Colon (tissue), 2 donors: ENCODE results near the gene CREG2.

Experiments
- FAIRE-seq: peaks from 2 replicates; lab custom pipeline; 2012; peaks lifted over from hg19 to GRCh38; lab: Jason Lieb, UNC
- donor health status: control.
- donor health status: control.

CREG2 gene

DNA sequence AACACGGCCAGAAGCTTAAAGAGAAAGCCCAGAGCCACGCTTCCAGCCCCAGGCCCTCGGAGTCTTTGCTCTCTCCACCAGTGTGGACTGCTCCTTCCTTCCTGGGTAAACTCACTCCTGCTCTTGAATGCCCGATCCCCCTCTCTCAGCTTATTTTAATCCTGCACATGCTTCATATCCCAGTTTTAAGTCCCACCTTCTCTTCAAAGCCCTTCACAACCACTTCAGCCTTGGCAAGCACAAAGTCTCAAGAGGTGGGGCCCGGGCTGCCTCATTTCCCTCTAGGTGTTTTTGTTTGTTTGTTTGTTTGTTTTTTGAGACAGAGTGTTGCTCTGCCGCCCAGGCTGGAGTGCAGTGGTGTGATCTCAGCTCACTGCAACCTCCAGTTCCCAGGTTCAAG is 21.6 kb upstream of the CREG2 start:
- FAIRE-seq = no peak

DNA sequence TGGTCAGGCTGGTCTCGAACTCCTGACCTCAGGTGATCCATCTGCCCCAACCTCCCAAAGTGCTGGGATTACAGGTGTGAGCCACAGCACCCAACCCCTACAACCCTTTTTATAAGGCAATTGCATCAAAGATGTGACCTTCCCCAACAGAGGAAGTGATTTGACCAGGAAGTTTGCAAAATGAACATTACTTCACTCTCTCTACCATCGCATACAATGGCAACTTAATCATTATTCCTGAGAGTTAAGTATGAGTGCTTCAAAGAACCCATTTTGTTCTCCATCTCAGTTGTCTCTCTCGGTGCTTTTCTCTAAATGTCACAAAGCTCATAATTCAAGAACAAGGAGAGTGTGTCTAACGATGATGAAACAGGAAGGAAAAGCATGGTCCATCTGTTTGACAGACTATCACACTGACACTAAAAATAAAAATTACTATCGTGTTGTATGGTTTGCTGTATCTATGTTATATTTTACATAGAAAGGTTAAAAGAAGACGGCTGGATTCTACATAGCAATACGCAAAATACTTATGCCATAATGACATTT is 18.1 kb upstream of the CREG2 start:
- no peak for FAIRE-seq

DNA sequence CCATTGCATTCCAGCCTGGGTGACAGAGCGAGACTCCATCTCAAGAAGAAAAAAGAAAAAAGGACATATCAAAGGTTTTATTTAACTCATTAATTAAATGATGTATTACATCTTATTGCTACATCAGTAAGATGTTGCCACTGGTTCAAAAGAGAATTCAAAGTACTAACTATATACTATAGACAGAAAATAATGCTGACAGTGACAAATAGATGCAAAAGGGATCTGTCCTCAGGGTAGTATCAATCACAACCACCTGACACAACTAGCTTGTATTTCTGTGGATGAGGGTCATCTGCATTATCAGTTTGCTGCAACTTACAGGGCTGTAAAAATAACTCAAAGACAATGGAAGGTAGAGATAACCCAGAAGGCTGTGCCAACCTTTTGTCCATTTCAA is 16.4 kb upstream of the CREG2 start:
- FAIRE-seq = no peak

DNA sequence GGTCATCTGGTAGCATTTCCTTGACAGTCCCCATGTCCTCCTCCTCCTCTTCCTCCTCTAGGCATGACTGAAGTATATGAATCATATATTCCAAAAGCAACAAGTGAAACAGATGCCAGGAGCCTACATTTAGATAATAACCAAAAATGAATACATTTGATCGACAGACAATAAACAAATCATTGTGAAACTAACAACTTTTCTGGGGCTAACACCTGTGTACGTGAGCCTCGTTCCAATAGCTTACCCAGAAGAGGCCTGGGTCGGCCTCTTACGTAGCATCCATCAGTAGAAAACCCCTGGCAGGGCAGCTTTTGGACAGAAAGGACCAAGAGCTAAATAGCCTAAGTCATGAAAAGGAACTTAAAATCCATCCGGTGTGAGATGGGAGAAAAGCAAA is 15.3 kb upstream of the CREG2 start:
- FAIRE-seq = no peak

DNA sequence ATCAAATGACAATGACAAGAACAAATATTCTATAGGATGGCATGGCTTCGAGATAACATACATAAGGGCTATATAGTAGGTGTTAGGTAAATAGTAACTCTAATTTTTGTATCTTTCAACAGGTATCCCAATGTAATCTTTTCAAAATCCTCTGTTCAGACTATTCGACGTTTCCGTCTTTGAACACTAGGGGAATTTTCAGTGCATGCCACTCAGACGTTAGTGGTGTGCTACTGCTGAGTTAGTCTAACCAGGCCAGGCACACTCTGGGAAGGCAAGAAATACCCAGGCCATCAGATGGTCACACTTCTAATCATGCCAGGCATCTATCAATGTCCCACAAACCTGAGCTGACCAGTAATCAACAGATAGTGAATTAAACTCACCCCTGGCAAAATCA is 14.6 kb upstream of the CREG2 start:
- FAIRE-seq = no peak

DNA sequence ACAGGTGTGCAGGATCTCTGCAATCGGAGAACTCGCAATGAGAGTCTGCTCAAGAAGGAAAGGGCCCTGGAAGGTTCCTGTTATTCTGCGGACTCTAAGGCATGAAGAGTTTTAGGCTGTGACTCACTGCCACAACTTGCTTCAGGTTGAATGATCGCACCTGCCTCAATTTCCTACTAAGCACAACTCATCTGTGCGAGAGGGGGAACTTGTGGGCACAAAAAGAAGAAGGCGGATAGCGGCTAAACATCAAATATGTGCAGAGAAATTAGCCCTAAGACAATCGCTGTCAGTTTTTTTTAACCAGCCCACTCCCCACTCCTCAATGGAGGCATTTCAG is 14.0 kb upstream of the CREG2 start:
- no peak for FAIRE-seq

DNA sequence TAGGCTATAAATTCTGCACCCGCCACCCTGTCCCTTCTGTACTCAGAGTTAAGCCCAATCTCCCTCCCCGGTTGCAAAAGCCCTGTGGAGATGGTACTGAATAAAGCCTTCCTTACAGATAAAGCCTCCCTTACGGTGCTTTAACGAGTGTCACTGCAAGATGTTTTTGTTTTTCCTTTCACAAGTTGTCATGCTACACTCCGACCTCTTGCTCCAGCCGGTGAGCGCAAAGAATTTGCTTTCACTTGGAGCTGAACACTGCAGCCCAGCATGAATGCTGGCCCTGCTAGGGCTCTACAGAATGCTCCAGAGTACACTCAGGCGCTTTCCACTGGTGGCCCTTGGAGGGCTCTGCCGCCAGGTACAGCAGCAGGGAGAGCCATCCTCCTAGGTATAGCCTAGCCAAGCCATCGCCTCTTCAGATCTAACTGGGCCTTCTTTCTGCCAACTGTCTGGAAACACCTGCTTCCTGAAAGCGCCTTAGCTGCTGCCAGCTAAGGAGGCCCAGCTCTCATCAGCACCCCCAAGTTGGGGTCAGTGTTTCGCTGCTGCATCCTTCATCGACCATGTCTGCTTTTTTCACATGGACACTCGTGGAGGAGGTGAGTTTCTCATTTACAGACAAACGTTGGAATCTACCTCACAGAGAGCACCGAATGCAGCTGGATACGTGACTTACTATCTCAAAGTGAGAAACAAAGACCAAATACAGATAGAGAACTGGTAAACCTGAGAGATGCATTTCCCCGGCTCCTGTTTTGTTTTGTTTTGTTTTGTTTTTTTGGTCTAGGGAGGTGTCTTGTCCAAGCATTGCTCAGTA is 13.4 kb upstream of the CREG2 start:
- no peak for FAIRE-seq

DNA sequence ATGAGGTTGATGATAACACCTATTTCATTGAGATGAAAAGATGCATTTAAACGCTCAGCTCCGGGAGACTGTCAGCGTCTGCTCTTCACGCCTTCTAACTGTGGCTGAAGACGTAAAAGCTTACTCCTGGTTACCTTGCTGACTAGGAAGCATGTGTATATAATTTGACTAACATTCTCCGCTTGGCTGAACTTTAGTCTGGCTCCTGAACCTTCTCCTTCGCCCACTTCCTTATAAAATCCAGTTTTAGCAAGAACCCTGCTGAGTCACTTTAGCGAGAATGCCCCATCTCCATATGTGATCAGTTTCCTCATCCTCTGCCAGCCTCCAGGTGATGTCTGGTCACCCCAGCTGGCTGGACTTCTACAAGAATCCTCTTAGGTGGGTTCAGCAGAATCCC is 12.7 kb upstream of the CREG2 start:
- FAIRE-seq = no peak

DNA sequence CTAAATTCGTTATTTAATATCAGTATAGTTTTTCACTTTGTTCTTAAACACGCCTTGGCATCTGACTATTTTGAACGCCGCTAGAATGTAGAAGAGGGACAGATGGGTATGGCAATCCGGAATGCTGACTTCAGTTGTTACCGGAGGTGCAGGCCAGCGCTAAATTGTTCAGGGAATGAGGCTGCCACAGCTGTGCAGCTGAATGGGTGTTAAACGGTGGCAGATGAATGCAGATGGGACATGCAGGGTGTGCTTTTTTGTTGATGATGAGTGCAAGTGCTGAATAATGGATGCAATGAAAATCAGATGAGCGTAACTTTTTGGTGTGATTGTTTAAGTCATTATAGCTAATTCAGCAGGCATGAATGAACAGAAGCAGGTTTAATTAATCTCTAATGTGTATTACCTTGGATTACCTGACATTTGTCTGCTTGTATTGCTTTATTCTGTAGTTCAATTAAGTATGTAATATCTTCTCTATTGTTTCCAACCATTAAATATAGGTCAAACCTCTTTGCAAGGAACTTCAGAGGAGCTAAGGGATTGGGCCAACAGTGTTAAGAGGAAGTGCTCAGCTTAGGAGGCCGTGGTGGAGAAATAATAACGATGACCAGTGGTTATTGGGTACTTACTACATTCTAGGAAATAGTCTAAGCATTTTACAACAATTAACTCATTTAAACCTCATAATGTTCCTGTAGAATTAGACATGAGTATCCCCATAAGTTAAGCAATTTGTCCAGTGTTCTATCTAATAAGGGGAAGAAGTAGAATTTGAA is 11.9 kb upstream of the CREG2 start:
- no peak for FAIRE-seq

DNA sequence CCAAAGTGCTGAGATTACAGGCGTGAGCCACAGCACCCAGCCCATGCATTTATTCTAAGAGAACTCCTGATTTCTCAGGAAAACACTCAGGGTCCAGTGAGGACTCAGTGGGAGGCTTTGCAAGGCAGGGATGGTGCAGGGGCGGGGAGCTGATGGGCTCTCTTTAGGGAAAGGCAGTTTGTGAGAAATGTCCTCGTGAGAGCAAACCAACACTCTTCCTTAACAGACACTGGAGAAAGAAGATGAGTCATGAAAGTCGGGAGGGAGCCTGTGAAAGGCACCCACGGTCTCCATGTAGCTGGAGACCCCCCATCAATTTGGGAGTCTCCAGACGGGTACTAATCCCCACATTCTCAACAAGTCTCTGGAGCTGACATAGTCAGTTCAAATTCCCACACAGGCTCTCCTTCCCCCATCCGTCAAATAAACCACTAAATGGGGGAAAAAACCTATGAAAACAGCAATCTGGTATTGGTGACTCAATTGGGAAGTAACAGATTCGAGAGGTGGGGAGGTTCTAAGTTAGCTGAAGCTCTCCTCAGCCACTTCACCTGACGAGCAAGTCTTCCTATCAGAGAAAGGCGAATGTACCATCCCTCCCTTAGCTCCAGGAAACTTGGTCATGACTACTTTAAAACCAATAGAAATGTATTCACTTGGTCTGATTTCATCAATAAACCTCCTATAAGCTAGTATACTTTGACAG is 11.0 kb upstream of the CREG2 start:
- no peak for FAIRE-seq

DNA sequence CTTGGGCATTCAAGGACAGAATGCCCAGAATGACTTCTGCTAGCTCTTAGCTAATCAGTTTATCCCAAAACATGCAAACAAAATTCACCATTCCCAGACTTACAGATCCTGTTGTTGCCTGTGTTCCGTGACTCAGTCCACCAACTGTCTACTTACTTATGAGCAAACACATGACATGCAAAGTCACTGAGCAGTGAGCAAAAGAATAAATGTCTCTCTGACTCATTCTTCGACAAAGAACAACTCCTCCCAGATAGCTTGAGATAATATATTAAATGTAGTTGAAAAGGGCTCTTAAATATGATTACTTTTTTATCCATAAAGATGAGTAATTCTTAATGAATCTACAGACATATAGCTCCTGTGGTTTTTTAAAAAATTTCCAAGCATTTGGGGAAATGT is 9.0 kb upstream of the CREG2 start:
- no peak for FAIRE-seq

DNA sequence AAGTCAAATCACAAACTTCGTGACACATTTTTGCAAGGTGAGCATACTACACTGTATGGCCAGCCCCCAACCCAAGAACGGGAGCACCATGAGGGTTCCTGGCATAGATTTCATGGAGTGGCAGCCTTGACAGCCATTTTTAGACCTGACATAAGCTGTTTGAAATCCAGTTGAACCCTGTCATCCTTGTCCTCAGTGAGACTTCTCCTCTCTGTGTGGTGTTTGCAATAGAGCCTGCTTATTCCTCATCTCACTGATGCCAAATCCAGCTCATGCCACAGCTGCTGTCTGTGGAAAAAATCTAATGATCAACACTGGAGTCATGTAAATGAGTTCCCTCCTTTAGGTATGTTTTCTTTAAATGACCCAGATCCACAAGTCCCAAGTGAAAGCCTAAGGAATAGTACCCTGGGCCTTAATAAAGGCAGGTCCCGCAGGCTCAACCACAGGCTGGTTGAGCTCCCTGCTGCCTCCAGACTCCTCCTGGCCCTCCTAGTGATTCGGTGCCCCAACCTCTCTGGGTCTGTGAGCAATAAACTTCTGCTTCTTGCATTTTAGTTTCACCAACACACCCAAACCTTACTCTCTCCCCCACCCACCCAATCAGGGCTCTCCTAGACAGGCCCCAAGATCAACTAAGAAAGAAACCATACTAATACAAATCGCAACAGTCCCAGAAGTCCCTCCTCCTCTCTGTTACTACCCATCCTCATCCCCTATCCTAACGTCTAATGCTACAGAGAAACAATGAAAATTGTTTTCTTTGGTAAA is 8.4 kb upstream of the CREG2 start:
- no peak for FAIRE-seq

DNA sequence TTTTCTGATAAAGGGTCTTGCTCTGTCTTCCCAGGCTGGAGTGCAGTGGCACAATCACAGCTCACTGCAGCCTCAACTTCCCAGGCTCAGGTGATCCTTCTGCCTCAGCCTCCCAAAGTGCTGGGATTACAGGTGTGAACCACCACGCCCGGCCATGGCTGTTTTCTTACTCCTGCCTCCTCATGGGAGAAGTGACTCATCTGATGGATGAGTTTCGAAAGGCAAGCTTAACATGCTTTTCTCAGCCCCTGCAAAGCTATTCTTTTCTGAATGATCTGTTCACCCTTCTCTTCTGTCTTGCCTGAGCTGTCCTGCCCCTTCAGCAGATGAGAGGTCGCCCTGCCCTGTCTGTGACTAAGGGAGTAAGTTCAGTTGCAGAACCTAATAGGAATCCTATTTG is 929 bp upstream of the CREG2 start:
- no peak for FAIRE-seq

DNA sequence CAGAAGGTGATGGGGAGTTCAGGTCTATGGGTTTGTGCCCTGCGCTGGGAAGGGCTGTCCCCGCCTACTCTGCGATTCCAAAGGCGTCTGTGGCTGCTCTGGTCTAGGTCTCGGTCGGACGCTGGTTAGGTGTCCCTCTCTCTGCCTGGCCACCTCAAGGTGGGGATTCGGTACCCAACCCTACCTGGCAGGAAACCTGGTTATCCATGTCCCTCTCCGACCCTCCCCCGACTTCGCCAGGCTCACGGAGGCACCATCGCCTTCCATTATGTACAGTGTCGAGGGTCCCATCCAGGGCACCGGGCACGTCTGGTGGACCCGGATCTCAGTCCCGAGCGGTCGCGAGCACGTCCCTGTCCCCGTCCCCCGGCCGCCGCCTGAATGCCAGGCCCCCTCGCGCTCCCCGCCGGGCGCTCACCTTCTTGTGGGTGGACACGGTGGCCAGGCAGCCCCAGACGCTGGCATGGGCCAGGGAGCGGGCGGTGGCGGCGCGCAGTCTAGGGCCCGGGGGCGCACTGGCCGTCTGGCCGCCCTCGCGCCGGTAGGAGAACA is 628 bp downstream of the CREG2 start:
- no peak for FAIRE-seq

DNA sequence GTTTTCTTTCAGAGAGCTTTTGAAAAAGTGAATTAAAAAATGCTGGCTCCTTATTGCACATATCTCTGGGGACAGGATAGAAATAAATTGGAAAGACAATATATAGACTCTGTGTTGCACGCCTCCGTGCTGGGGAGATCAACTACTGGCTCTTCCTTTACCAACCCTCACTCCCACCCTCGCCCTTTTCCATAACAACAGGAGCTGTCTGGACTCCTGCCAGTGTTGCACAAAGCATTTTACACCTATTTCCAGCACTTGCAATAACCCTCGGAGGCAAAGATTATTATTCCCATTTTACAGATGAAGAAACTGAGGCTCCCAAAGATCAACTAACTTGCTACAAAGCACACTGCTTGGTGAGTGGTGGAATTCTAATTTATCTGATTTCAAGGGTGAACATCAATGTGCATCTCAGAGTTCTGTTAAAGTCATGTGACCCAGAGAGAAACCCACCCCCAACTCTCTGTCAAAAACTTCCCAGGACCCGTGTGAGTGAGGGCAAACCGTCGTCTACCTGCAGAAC is 4.2 kb downstream of the CREG2 start:
- no peak for FAIRE-seq

DNA sequence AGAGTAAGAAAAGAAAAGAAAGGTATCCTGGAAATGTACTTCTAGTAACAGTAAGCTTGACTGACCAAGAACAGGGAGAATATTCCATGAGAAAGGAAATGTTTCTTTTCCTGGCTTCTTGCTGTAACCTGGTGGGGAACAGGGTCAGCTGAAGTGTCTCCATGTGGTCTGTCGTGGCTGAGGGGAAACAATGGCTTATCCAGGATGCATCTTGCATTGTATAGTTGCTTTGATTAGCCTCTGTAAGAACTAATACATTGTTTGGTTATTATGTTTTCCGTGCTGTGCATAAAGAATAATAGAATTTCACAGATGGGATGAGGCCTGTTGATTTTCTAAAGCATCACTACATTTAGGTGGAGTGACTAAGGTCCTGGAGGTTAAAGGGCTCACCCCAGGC is 4.9 kb downstream of the CREG2 start:
- no peak for FAIRE-seq

DNA sequence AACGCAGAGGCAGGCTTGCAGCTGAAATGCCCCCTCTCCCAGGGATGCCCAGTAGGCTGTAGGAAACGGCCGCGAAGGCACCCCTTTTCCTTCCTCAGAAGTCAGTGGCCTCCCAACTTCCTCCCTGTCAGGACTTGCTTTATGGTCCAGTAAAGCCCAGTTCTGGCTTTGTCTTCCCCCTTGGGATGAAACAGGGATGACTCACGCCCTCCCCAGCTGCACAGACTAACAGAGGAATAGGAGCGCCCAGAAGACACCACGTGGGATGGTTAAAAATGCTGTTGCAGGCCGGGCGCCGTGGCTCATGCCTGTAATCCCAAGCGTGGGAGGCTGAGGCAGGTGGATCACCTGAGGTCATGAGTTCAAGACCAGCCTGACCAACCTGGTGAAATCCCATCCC is 6.9 kb downstream of the CREG2 start:
- FAIRE-seq = no peak

DNA sequence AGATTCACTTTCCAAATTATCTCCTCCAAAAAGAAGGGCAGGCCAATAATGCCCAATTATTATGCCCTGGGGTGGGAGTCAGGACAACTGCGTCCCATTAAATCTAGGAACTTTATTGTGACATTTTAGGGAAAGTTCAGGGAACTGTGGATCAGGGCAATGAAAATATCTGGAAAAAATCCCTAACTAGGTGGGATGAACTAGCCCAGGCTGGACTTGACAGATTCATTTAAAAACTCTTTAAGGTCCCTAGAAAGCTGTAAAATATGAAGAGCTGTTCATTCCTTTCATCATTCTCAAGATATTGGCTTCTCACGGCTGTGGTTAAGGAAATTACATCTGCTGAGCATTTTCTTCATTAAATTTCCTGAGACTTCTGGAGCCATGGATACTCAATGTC is 8.2 kb downstream of the CREG2 start:
- FAIRE-seq = no peak

DNA sequence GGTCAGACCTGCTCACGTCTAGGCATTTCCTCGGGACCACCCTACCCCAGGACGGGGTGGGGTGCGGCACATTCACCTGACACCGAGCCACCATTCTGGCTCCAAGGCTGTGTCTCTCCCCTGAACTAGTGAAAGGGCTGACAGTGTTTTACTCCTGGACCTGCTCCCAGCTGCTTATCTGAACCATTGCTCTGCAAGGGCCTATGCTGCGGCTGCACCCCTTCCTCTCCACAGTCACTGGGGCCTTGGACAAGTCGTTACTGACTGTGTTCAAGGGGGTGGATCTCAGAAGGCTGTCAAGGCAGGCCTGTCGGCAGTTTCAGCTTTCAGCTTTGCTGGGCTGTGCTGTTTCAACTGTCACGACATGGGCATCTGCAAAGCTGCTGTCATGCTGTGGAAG is 11.7 kb downstream of the CREG2 start:
- no peak for FAIRE-seq

DNA sequence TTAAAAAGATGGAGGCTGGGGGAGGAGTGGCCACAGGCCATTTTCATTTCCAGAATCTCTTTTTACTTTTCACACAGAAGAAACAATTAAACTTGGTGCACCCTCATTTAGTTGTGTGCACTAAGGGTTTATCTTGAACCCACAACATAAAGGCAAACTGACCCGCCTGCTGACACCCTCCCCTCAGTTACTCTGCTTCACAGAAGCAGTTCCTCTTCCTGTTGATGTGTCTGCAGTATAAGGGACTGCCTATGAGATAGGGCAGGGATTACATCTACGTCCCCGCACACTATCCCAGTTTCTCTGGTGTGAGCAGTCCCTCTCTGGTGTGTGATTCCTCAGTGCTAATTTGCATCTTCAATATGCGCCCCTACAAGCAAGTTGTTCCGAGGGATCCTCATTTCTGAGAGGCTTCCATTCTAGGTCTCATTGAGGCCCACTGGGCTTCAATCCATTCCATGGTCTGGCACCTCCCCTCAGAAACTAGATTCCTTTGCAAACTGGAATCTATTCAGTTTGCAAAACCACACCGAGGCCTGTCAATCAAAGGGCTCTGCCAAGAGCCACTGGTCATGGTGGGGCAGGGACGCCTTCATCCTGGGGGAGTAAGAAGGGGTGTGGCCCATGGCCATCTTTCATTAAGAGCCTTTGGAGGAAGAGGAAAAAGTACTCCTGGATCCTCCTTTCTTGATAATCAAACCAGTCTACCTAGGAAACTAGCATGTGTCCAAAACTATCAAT is 12.3 kb downstream of the CREG2 start:
- FAIRE-seq = no peak

DNA sequence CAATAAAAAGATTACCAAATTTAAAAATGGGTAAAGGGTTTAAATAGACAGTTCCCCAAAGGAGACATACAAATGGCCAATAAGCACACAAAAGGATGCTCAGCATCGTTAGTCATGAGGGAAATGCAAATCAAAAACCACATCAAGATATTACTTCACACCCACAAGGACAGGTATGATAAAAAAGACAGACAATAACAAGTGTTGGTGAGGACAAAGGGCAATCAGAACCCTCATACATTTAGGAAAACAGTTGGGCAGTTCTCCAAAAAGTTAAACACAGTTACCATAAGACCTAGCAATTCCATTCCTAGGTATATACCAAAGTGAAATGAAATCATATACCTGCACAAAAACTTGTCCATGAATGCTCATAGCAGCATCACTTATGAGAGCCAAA is 14.5 kb downstream of the CREG2 start:
- FAIRE-seq = no peak
